A549 (cell line): ENCODE results near the gene SNAI1. TPM values are rescaled to one million over a fixed set of nuclear protein-coding genes. Genes with fewer than 3 reads are reported as not detected.
A peak's percentile ranks its signal among the peaks of the same experiment; 100 is the strongest.

Source experiments
- ATAC-seq, 2 experiments: fragments of 200-7000 bp in 1 of 2; fragments of >200 bp in 1 of 2; cut with Nextera tagmentation in 1 of 2; cut with Tn5 transposase in 1 of 2; 3 replicates each; pipeline versions ENCODE4 v1.8.0 to v1.9.1; 2018 to 2020; ENCODE audit warnings: mild to moderate bottlenecking in 1 of 2, moderate library complexity in 1 of 2
- CTCF ChIA-PET: fragments of 300-600 bp; sonication (Branson Sonifier 250); formaldehyde crosslinking; extraction: SDS; loops from one replicate; lab custom pipeline; 2021; ENCODE audit warnings: antibody characterized with exemption, inconsistent platforms; lab: Yijun Ruan, JAX
- POLR2A ChIA-PET: fragments of 350-600 bp; formaldehyde crosslinking; extraction: SDS; loops from one replicate; lab custom pipeline; 2021; ENCODE audit warnings: antibody characterized with exemption, inconsistent platforms; lab: Yijun Ruan, JAX
- DNase-seq, 2 experiments: peaks; one replicate each; pipeline versions ENCODE4 v3.0.0 to v3.0.0-alpha.2; 2011 to 2016; ENCODE audit warnings: low read depth in 1 of 2, low spot score in 1 of 2
- FAIRE-seq: peaks from 2 replicates; lab custom pipeline; 2011; peaks lifted over from hg19 to GRCh38; lab: Jason Lieb, UNC
- H3K27ac ChIP-seq, 2 experiments: fragments of >200 bp; sonication (Bioruptor Twin); formaldehyde crosslinking; 3 replicates each; pipeline ENCODE4 v1.5.1; 2016 to 2017
- H3K4me1 ChIP-seq: fragments of >200 bp; sonication (Bioruptor Twin); formaldehyde crosslinking; 3 replicates; pipeline ENCODE4 v1.6.1; 2016
- H3K4me2 ChIP-seq: fragments of >200 bp; sonication (Bioruptor Twin); formaldehyde crosslinking; 3 replicates; pipeline ENCODE4 v1.6.1; 2016
- H3K4me3 ChIP-seq: fragments of >200 bp; sonication (Bioruptor Twin); formaldehyde crosslinking; 3 replicates; pipeline ENCODE4 v1.5.1; 2016
- H3K9me3 ChIP-seq: fragments of >200 bp; sonication (Bioruptor Twin); formaldehyde crosslinking; 3 replicates; pipeline ENCODE4 v1.6.1; 2016
- BHLHE40 ChIP-seq: IDR thresholded peaks from 2 replicates; pipeline ENCODE4 v1.6.1; 2012; ENCODE audit warnings: low read depth, low read length, inconsistent platforms
- CHD2 ChIP-seq: fragments of 150-350 bp; IDR thresholded peaks from 2 replicates; pipeline ENCODE4 v1.6.1; 2014; ENCODE audit warnings: low read length; ENCODE audit not compliant: partially characterized antibody
- CHD4 ChIP-seq: fragments of 200-600 bp; sonication (generic); IDR thresholded peaks from 2 replicates; pipeline ENCODE4 v1.6.1; 2016; ENCODE audit warnings: antibody characterized with exemption, mild to moderate bottlenecking, borderline replicate concordance
- E2F6 ChIP-seq: IDR thresholded peaks from 2 replicates; pipeline ENCODE4 v1.6.1; 2012; ENCODE audit warnings: low read depth, borderline replicate concordance
- EHMT2 ChIP-seq: fragments of 200-600 bp; sonication (generic); IDR thresholded peaks from 2 replicates; pipeline ENCODE4 v1.6.1; 2016; ENCODE audit warnings: antibody characterized with exemption, low read depth, mild to moderate bottlenecking, moderate library complexity
- ESRRA ChIP-seq: fragments of 150-350 bp; IDR thresholded peaks from 2 replicates; pipeline ENCODE4 v1.6.1; 2014; ENCODE audit warnings: mild to moderate bottlenecking, low read length, borderline replicate concordance
- FOSB ChIP-seq: fragments of 250-450 bp; sonication (Bioruptor Pico); IDR thresholded peaks from 2 replicates; pipeline ENCODE4 v1.5.0; 2020; ENCODE audit warnings: mild to moderate bottlenecking, moderate library complexity
- FOXS1 ChIP-seq: fragments of 250-450 bp; sonication (Bioruptor Pico); IDR thresholded peaks from 2 replicates; pipeline ENCODE4 v1.5.0; 2020; ENCODE audit warnings: mild to moderate bottlenecking, moderate library complexity
- GATA3 ChIP-seq: IDR thresholded peaks from 2 replicates; pipeline ENCODE4 v1.6.1; 2012; ENCODE audit warnings: borderline replicate concordance
- HDAC2 ChIP-seq: fragments of 200-600 bp; sonication (generic); IDR thresholded peaks from 2 replicates; pipeline ENCODE4 v1.6.1; 2016
- HOXA7 ChIP-seq: fragments of 250-450 bp; sonication (Bioruptor Pico); IDR thresholded peaks from 2 replicates; pipeline ENCODE4 v1.5.0; 2020; ENCODE audit warnings: mild to moderate bottlenecking, moderate library complexity
- HOXB5 ChIP-seq: fragments of 250-450 bp; sonication (Bioruptor Pico); IDR thresholded peaks from 2 replicates; pipeline ENCODE4 v1.5.0; 2020; ENCODE audit warnings: mild to moderate bottlenecking, moderate library complexity
- JUN ChIP-seq, 2 experiments: fragments of >200 bp; sonication (Bioruptor Twin); formaldehyde crosslinking; IDR thresholded peaks; 2 replicates in 1 of 2; 3 replicates in 1 of 2; pipeline ENCODE4 v1.6.1; 2016 to 2017
- KDM1A ChIP-seq: fragments of 200-600 bp; sonication (generic); IDR thresholded peaks from 2 replicates; pipeline ENCODE4 v1.6.1; 2016; ENCODE audit warnings: low read depth, mild to moderate bottlenecking
- KDM5A ChIP-seq: fragments of 200-600 bp; sonication (generic); IDR thresholded peaks from 2 replicates; pipeline ENCODE4 v1.6.1; 2016; ENCODE audit warnings: antibody characterized with exemption, mild to moderate bottlenecking
- MAFK ChIP-seq: fragments of 450-650 bp; IDR thresholded peaks from 2 replicates; pipeline ENCODE4 v1.6.1; 2014; ENCODE audit not compliant: partially characterized antibody
- MAX ChIP-seq: IDR thresholded peaks from 2 replicates; pipeline ENCODE4 v1.6.1; 2012
- NPAS2 ChIP-seq: fragments of 250-450 bp; sonication (Bioruptor Pico); IDR thresholded peaks from 2 replicates; pipeline ENCODE4 v1.8.0; 2022; ENCODE audit warnings: mild to moderate bottlenecking, moderate library complexity, borderline replicate concordance
- NR3C1 ChIP-seq: fragments of >200 bp; sonication (Bioruptor Twin); formaldehyde crosslinking; IDR thresholded peaks from 3 replicates; pipeline ENCODE4 v1.6.1; 2017
- PBX3 ChIP-seq: IDR thresholded peaks from 2 replicates; pipeline ENCODE4 v1.6.1; 2012
- PHF8 ChIP-seq: fragments of 200-600 bp; sonication (generic); IDR thresholded peaks from 2 replicates; pipeline ENCODE4 v1.6.1; 2016; ENCODE audit warnings: low read depth, mild to moderate bottlenecking, antibody characterized with exemption, moderate library complexity, borderline replicate concordance
- POLR2A ChIP-seq: IDR thresholded peaks from 2 replicates; pipeline ENCODE4 v1.6.1; 2012; ENCODE audit warnings: mild to moderate bottlenecking, low read length
- RAD21 ChIP-seq, 2 experiments: fragments of >200 bp in 1 of 2; sonication (Bioruptor Twin) in 1 of 2; formaldehyde crosslinking in 1 of 2; IDR thresholded peaks in 1 of 2; conservative IDR thresholded peaks in 1 of 2; 2 replicates in 1 of 2; 3 replicates in 1 of 2; pipeline ENCODE4 v1.6.1; 2012 to 2018; ENCODE audit warnings: inconsistent platforms in 1 of 2
- RARB ChIP-seq: fragments of 250-450 bp; sonication (Bioruptor Pico); IDR thresholded peaks from 2 replicates; pipeline ENCODE4 v1.8.0; 2021; ENCODE audit warnings: mild to moderate bottlenecking, moderate library complexity
- RCOR1 ChIP-seq: fragments of 150-350 bp; IDR thresholded peaks from 2 replicates; pipeline ENCODE4 v1.6.1; 2014; ENCODE audit warnings: antibody characterized with exemption, low read length, low read depth
- RNF2 ChIP-seq: fragments of 200-600 bp; sonication (generic); IDR thresholded peaks from 2 replicates; pipeline ENCODE4 v1.6.1; 2016; ENCODE audit warnings: low read depth, mild to moderate bottlenecking, antibody characterized with exemption, moderate library complexity, borderline replicate concordance
- SMC3 ChIP-seq: fragments of >200 bp; sonication (Bioruptor Twin); formaldehyde crosslinking; IDR thresholded peaks from 3 replicates; pipeline ENCODE4 v1.6.1; 2018; ENCODE audit warnings: inconsistent platforms
- TFCP2L1 ChIP-seq: fragments of 250-450 bp; sonication (Bioruptor Pico); IDR thresholded peaks from 2 replicates; pipeline ENCODE4 v1.5.0; 2021; ENCODE audit warnings: mild to moderate bottlenecking
- TP53 ChIP-seq: fragments of 250-450 bp; sonication (Bioruptor Pico); IDR thresholded peaks from 2 replicates; pipeline ENCODE4 v1.5.0; 2021; ENCODE audit warnings: mild to moderate bottlenecking, moderate library complexity
- ZC3H11A ChIP-seq: fragments of 450-650 bp; IDR thresholded peaks from 2 replicates; pipeline ENCODE4 v1.6.1; 2014; ENCODE audit warnings: antibody characterized with exemption, mild to moderate bottlenecking
- ZFP36 ChIP-seq: fragments of 450-650 bp; IDR thresholded peaks from 2 replicates; pipeline ENCODE4 v1.6.1; 2014; ENCODE audit warnings: borderline replicate concordance; ENCODE audit not compliant: partially characterized antibody
- WGBS: methylation state at CpG from one replicate; pipeline ENCODE4 v1.1.6; 2017; ENCODE audit errors: missing lambda C conversion rate; 5-methylcytosine and 5-hydroxymethylcytosine counted together
- polyA plus RNA-seq, 4 experiments: library from polyadenylated mRNA; depleted of rRNA in 3 of 4; stranded (reverse); fragments of >200 nt; fragmentation: RNase III in 1 of 4; extraction: RNeasy Plus Mini Kit Qiagen cat#74134 plus additional on column Dnase treatment in 1 of 4; gene quantifications; 2 replicates in 3 of 4; 3 replicates in 1 of 4; pipeline ENCODE4 v1.2.3, GENCODE V29; 2011 to 2017

SNAI1 gene
- polyA plus RNA-seq, 2 of the 4 experiments (the other 2 are of a cell fraction): 7.0 to 11.1 TPM

GRCh38 chr20:49985157-49985556 lies 2.4 kb downstream of the SNAI1 start:
- ChIA-PET POLR2A (interaction anchor here (6.8 kb wide), 1 partner anchor 85 kb away, joined by 79 read pairs; no protein-coding TSS in a partner anchor), CTCF (interaction anchor here (0.6 to 28.4 kb wide), 3 partner anchors 83 to 187 kb away, joined by 3 to 1049 read pairs (median 4); no protein-coding TSS in a partner anchor)
- peaks cover 72% of the 10 kb centered on the region for H3K4me1 ChIP-seq
- DNase-seq (no peak), FAIRE-seq (no peak)
- H3K27ac ChIP-seq: peak overlapping the region in 1 of 2 experiments; percentile 74; a peak in 3 of 6 replicates
- WGBS: 93% methylated on average over 6 of the region's 6 CpGs
- H3K9me3 ChIP-seq: no peaks in the 10 kb centered on the region
- no peak for TF ChIP-seq RAD21 (conservative IDR thresholded peaks at IDR 0.05 in 1 of 2, IDR thresholded peaks at IDR 0.05 in 1 of 2)
- no peak for TF ChIP-seq PBX3
- no peak for TF ChIP-seq E2F6
- TF ChIP-seq HDAC2: no peak
- no peak for TF ChIP-seq SMC3
- no peak for TF ChIP-seq RNF2
- TF ChIP-seq ESRRA: no peak
- TF ChIP-seq, all 56 proteins: peak for 0
- no peak for ATAC-seq
- Histone ChIP-seq H3K4me3 (peak overlapping the region; percentile 69), H3K4me2 (peak overlapping the region; percentile 95)

GRCh38 chr20:49985617-49986016 lies 2.8 kb downstream of the SNAI1 start:
- WGBS: 90% methylated on average over 12 of the region's 13 CpGs
- peak overlapping the region; percentile 69 for H3K4me3 ChIP-seq
- ChIA-PET CTCF (interaction anchor here (1.0 to 28.4 kb wide), 3 partner anchors 14 to 103 kb away, joined by 3 to 1049 read pairs (median 4); no protein-coding TSS in a partner anchor), POLR2A (no interaction called here)
- H3K27ac ChIP-seq: peak overlapping the region; percentile 3 to 74; a peak in 4 of 6 replicates
- ATAC-seq (no peak), DNase-seq (no peak), FAIRE-seq (no peak)
- peak overlapping the region; percentile 95 for H3K4me2 ChIP-seq
- H3K9me3 ChIP-seq: no peaks in the 10 kb centered on the region
- TF ChIP-seq NPAS2 (CRISPR knock-in tag): no peak
- TF ChIP-seq HOXA7 (CRISPR knock-in tag): no peak
- TF ChIP-seq BHLHE40: no peak
- TF ChIP-seq ZFP36: no peak
- no peak for TF ChIP-seq JUN (IDR thresholded peaks at IDR 0.05)
- no peak for TF ChIP-seq KDM1A
- TF ChIP-seq FOSB (CRISPR knock-in tag): no peak
- TF ChIP-seq CHD4: no peak
- no peak for TF ChIP-seq KDM5A
- TF ChIP-seq RNF2: no peak
- TF ChIP-seq EHMT2: no peak
- TF ChIP-seq RAD21 (conservative IDR thresholded peaks at IDR 0.05 in 1 of 2, IDR thresholded peaks at IDR 0.05 in 1 of 2): no peak
- no peak for TF ChIP-seq MAFK
- peaks cover 76% of the 10 kb centered on the region for H3K4me1 ChIP-seq

- H3K4me3 ChIP-seq: peak overlapping the region; percentile 69; the same call in 2 of the 3 replicates
- 85% methylated on average over 4 of the region's 4 CpGs for WGBS
- no peak for FAIRE-seq
- POLR2A ChIA-PET: no interaction called here
- H3K9me3 ChIP-seq: no peaks in the 10 kb centered on the region
- H3K27ac ChIP-seq: peak overlapping the region; percentile 3 to 74; a peak in 5 of 6 replicates
- TF ChIP-seq GATA3: no peak
- TF ChIP-seq KDM1A: no peak
- no peak for TF ChIP-seq RAD21 (conservative IDR thresholded peaks at IDR 0.05 in 1 of 2, IDR thresholded peaks at IDR 0.05 in 1 of 2)
- no peak for TF ChIP-seq TP53
- TF ChIP-seq RARB (CRISPR knock-in tag): no peak
- no peak for TF ChIP-seq PHF8
- TF ChIP-seq FOSB (CRISPR knock-in tag): no peak
- TF ChIP-seq RCOR1: no peak
- no peak for TF ChIP-seq POLR2A
- TF ChIP-seq MAX: no peak
- TF ChIP-seq HOXB5 (CRISPR knock-in tag): no peak
- no peak for TF ChIP-seq MAFK
- TF ChIP-seq KDM5A: no peak
- no peak for TF ChIP-seq ZFP36
- TF ChIP-seq NR3C1: no peak
- no peak for TF ChIP-seq TFCP2L1 (CRISPR knock-in tag)
- no peak for TF ChIP-seq CHD2
- TF ChIP-seq SMC3: no peak
- TF ChIP-seq FOXS1 (CRISPR knock-in tag): no peak
- no peak for TF ChIP-seq ZC3H11A
- DNase-seq: no peak
- peak overlapping the region; percentile 95 for H3K4me2 ChIP-seq
- CTCF ChIA-PET: interaction anchor here (1.2 to 28.4 kb wide), 4 partner anchors 10 to 99 kb away, joined by 3 to 1049 read pairs (median 6); no protein-coding TSS in a partner anchor
- ATAC-seq: no peak
- H3K4me1 ChIP-seq: peaks cover 80% of the 10 kb centered on the region
Observed at GRCh38 chr20:49986049-49986448, 3.3 kb downstream of the SNAI1 start.
